Sigmoid colon (tissue), 4 donors: Measurements from ENCODE around the gene ATF5.
A peak's percentile ranks its signal among the peaks of the same experiment; 100 is the strongest.

Experiments
- CTCF ChIP-seq, 4 experiments: fragments of 450-650 bp in 3 of 4; fragments of 200-600 bp in 1 of 4; IDR thresholded peaks; one replicate each; pipeline ENCODE4 v1.5.1; 2016 to 2019; ENCODE audit warnings: antibody characterized with exemption in 4 of 4, mild to moderate bottlenecking in 3 of 4, moderate library complexity in 2 of 4
- EP300 ChIP-seq, 4 donors: sonication (generic); formaldehyde crosslinking; IDR thresholded peaks; one replicate each; pipeline ENCODE4 v1.6.1; 2017; ENCODE audit warnings: antibody characterized with exemption in 4 of 4
- POLR2A ChIP-seq, 2 donors: fragments of 450-650 bp; IDR thresholded peaks; one replicate each; pipeline ENCODE4 v1.6.1; 2016; ENCODE audit warnings: antibody characterized with exemption in 2 of 2, mild to moderate bottlenecking in 2 of 2, moderate library complexity in 2 of 2
- POLR2AphosphoS5 ChIP-seq, 4 donors: sonication (generic); formaldehyde crosslinking; IDR thresholded peaks; one replicate each; pipeline ENCODE4 v1.6.1; 2017; ENCODE audit warnings: antibody characterized with exemption in 4 of 4

- TF ChIP-seq CTCF (IDR thresholded peaks at IDR 0.05): peak in 3 of 4 experiments; percentile 49 to 72 (median 50)
- no peak for TF ChIP-seq POLR2A (IDR thresholded peaks at IDR 0.05)
- TF ChIP-seq POLR2AphosphoS5 (IDR thresholded peaks at IDR 0.05): peak in 1 of 4 donors; percentile 63
- no peak for TF ChIP-seq EP300 (IDR thresholded peaks at IDR 0.05)
Observed at GRCh38 chr19:49889687-49890348, 39.2 kb upstream of the ATF5 start.
